Mucosa of rectum (tissue), 2 donors: ENCODE measurements around the gene SIK3.

ENCODE experiments used
- H3K27ac ChIP-seq, 2 donors: one replicate each; pipeline ENCODE4 v1.7.0; 2013; ENCODE audit warnings: inconsistent platforms in 2 of 2, low read depth in 2 of 2, low read length in 2 of 2
- H3K27me3 ChIP-seq, 2 donors: one replicate each; pipeline ENCODE4 v1.7.0; 2013; ENCODE audit warnings: low read length in 2 of 2; ENCODE audit not compliant: control insufficient read depth in 2 of 2, insufficient read depth in 2 of 2
- H3K36me3 ChIP-seq, 2 donors: one replicate each; pipeline ENCODE4 v1.7.0; 2013; ENCODE audit warnings: low read length in 2 of 2; ENCODE audit not compliant: control insufficient read depth in 2 of 2, insufficient read depth in 2 of 2
- H3K4me1 ChIP-seq, 2 donors: one replicate each; pipeline ENCODE4 v1.7.0; 2013; ENCODE audit warnings: low read length in 2 of 2, mild to moderate bottlenecking in 1 of 2; ENCODE audit not compliant: control insufficient read depth in 2 of 2, insufficient read depth in 2 of 2
- H3K4me3 ChIP-seq, 2 donors: one replicate each; pipeline ENCODE4 v1.7.0; 2013; ENCODE audit warnings: low read length in 2 of 2
- H3K9ac ChIP-seq, 2 donors: one replicate each; pipeline ENCODE4 v1.7.0; 2013; ENCODE audit warnings: low read length in 2 of 2, low read depth in 1 of 2, mild to moderate bottlenecking in 1 of 2
- H3K9me3 ChIP-seq, 2 donors: one replicate each; pipeline ENCODE4 v1.7.0; 2013; ENCODE audit warnings: low read length in 2 of 2; ENCODE audit not compliant: control insufficient read depth in 2 of 2
- donor health status: healthy.
- donor health status: Normal muscosa, but diverticular disease.

The SIK3 gene

DNA sequence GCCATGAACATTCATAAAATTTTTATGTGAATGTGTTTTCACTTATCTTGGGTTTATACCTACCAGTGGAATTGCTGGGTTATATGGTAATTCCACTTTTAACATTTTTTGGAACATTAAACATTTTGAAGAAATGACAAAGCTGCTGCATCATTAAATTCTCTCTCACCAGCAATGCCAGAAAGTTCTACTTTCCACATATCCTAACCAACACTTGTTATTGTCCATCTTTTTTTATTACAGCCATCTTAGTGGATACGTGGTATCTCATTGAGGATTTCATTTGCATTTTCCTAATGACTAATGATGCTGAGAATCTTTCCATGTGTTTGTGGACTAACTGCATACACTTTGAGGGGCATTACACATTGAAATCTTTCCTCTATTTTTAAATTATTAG is 122.6 kb downstream of the SIK3 start:
- Histone ChIP-seq H3K4me3 (no peak overlapping the region), H3K27me3 (no peaks in the 10 kb centered on the region), H3K27ac (no peak overlapping the region), H3K9me3 (no peaks in the 10 kb centered on the region), H3K4me1 (peaks cover 0 to 5% of the 10 kb centered on the region in 2 donors), H3K9ac (no peak overlapping the region), H3K36me3 (no peaks in the 10 kb centered on the region)

GRCh38 chr11:116973270-116973669 is 125.0 kb downstream of the SIK3 start:
- no peak overlapping the region for H3K4me3 ChIP-seq
- no peaks in the 10 kb centered on the region for H3K27me3 ChIP-seq
- H3K9ac ChIP-seq, result no peak overlapping the region
- peaks cover 0 to 8% of the 10 kb centered on the region in 2 donors for H3K4me1 ChIP-seq
- no peak overlapping the region for H3K27ac ChIP-seq
- no peaks in the 10 kb centered on the region for H3K9me3 ChIP-seq
- no peaks in the 10 kb centered on the region for H3K36me3 ChIP-seq

- H3K4me1 ChIP-seq, result peaks cover 0 to 8% of the 10 kb centered on the region in 2 donors
- H3K36me3 ChIP-seq, result no peaks in the 10 kb centered on the region
- no peak overlapping the region for H3K27ac ChIP-seq
- H3K27me3 ChIP-seq, result no peaks in the 10 kb centered on the region
- H3K4me3 ChIP-seq, result no peak overlapping the region
- no peak overlapping the region for H3K9ac ChIP-seq
- no peaks in the 10 kb centered on the region for H3K9me3 ChIP-seq
Measured at GRCh38 chr11:116972691-116973090, 125.5 kb downstream of the SIK3 start.

DNA sequence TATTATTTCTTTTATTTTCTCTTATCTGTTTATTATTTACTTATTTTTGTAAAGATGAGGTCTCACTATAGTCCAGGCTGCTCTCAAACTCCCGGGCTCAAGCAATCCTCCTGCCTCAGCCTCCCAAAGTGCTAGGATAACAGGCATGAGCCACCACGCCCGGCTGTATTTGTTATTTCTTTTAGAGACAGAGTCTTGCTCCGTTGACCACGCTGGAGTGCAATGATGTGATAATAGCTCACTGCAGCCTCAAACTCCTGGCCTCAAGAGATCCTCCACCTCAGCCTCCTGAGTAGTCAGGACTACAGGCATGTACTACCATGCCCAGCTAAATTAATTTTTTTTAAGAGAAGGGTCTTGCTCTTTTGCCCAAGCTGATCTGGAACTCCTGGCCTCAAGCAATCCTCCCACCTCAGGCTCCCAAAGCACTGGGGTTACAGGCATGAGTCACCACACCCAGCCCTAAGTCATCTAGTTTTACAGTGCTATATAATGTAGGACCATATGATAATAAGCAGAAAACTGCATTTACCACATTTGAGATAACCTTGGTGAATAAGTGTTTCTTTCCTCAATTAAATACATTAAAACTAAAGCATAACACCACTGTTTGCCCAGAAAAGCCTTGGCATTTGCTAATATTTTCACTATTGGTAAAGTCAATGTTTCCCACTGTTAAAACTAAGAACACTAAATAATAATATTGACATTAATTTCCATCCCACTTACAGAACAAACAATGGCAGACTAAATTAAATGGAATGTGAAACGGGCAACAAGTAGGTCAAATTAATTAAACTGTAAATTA is 127.5 kb downstream of the SIK3 start:
- no peaks in the 10 kb centered on the region for H3K27me3 ChIP-seq
- H3K4me1 ChIP-seq, result peaks cover 0 to 8% of the 10 kb centered on the region in 2 donors
- H3K4me3 ChIP-seq, result peak overlapping the region in 1 of 2 donors; percentile 13
- no peaks in the 10 kb centered on the region for H3K36me3 ChIP-seq
- no peak overlapping the region for H3K9ac ChIP-seq
- no peaks in the 10 kb centered on the region for H3K9me3 ChIP-seq
- no peak overlapping the region for H3K27ac ChIP-seq

DNA sequence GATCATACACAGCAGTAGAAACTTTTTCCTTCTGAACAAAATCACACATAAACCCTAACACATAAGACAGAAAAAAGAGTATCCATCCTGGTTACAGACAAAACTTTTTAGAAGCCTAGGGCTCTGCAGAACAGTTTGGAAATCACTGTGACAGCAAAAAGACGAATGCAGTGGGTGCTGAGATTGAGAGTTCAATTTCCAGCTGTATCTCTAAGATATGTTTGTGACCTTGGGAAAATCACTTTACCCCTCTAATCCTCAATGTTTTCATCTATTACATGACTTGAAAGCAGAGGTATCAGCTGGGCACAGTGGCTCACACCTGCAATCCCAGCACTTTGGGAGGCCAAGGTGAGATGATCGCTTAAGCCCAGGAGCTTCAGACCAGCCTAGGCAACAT is 128.5 kb downstream of the SIK3 start:
- H3K27me3 ChIP-seq, result no peaks in the 10 kb centered on the region
- H3K36me3 ChIP-seq, result no peaks in the 10 kb centered on the region
- H3K4me3 ChIP-seq, result no peak overlapping the region
- H3K9ac ChIP-seq, result no peak overlapping the region
- peaks cover 0 to 8% of the 10 kb centered on the region in 2 donors for H3K4me1 ChIP-seq
- H3K9me3 ChIP-seq, result no peaks in the 10 kb centered on the region
- no peak overlapping the region for H3K27ac ChIP-seq

DNA sequence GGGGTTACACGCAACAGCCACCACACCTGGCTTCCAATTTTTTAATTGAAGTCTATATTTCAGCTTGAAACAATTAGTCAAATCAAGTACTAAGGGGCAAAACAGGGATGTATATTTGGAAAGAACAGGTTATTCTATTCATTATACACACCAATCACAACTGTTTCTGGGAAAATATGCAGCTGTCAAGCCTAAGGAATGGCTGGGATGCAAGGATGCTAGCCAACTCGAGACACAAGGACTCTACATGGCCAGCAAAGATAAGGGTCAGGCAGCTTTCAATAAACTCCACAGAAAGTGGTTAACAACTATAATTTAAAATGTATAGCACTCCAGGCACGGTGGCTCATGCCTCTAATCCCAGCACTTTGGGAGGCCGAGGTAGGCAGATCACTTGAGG is 134.0 kb downstream of the SIK3 start:
- H3K9me3 ChIP-seq, result no peaks in the 10 kb centered on the region
- H3K9ac ChIP-seq, result no peak overlapping the region
- H3K36me3 ChIP-seq, result no peaks in the 10 kb centered on the region
- no peaks in the 10 kb centered on the region for H3K27me3 ChIP-seq
- no peaks in the 10 kb centered on the region for H3K4me1 ChIP-seq
- no peak overlapping the region for H3K27ac ChIP-seq
- no peak overlapping the region for H3K4me3 ChIP-seq

- Histone ChIP-seq H3K36me3 (no peaks in the 10 kb centered on the region), H3K9ac (no peak overlapping the region), H3K9me3 (no peaks in the 10 kb centered on the region), H3K27ac (no peak overlapping the region), H3K4me3 (no peak overlapping the region), H3K27me3 (no peaks in the 10 kb centered on the region), H3K4me1 (no peaks in the 10 kb centered on the region)
Measured at GRCh38 chr11:116963813-116964212, 134.4 kb downstream of the SIK3 start.

DNA sequence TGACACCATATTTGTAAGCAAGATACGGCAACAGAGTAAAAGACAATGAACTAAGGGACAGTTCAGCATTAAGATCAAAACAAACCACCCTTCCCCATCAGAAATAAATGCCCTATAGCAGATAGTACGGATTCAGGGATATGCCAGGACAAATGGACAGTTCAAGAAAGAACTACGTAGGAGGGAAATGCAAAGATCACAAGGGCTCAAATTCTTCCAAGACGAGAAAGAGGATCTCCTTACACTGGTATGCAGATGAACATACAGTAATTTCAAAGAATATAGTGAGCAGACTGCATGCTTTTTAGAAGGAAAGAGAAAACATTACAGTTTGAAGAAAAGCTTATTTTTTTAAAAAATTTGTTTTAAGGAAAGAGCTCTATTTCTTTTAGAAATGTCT is 136.1 kb downstream of the SIK3 start:
- no peak overlapping the region for H3K27ac ChIP-seq
- no peaks in the 10 kb centered on the region for H3K27me3 ChIP-seq
- H3K4me1 ChIP-seq, result peaks cover 0 to 7% of the 10 kb centered on the region in 2 donors
- H3K9ac ChIP-seq, result no peak overlapping the region
- H3K4me3 ChIP-seq, result no peak overlapping the region
- H3K36me3 ChIP-seq, result no peaks in the 10 kb centered on the region
- H3K9me3 ChIP-seq, result no peaks in the 10 kb centered on the region

DNA sequence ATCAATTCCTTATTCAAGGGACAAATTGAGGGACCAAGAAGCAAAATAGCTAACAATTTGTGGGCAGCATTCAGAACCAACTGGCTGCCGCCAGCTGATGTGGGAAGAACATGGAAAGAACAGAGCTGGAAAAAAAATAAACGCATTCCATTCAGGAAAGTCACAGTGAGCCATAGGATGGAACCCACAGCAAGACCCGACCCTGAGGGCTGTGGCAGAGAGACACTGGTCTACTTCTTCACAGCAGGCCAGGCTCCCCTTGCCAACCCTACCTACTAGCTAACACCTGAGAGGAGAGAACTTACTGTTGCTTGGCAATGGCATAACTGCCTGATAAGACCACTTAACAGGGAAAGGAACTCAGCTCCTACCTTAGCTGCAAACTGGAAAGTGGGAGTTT is 137.3 kb downstream of the SIK3 start:
- Histone ChIP-seq H3K4me1 (peaks cover 0 to 7% of the 10 kb centered on the region in 2 donors), H3K9ac (no peak overlapping the region), H3K36me3 (peaks cover 0 to under 1% of the 10 kb centered on the region in 2 donors), H3K27me3 (no peaks in the 10 kb centered on the region), H3K9me3 (no peaks in the 10 kb centered on the region), H3K27ac (no peak overlapping the region), H3K4me3 (no peak overlapping the region)

- H3K4me3 ChIP-seq, result no peak overlapping the region
- H3K9me3 ChIP-seq, result no peaks in the 10 kb centered on the region
- H3K36me3 ChIP-seq, result peaks cover 0 to 11% of the 10 kb centered on the region in 2 donors
- no peak overlapping the region for H3K27ac ChIP-seq
- no peaks in the 10 kb centered on the region for H3K27me3 ChIP-seq
- H3K9ac ChIP-seq, result no peak overlapping the region
- peaks cover 0 to 7% of the 10 kb centered on the region in 2 donors for H3K4me1 ChIP-seq
Measured at GRCh38 chr11:116958246-116958645, 140.0 kb downstream of the SIK3 start.
